Activated naive CD8-positive, alpha-beta T cell treated with anti-CD3 and anti-CD28 coated beads, Interleukin-2, amount 10 ng/mL, durations not matched to agents 7 days and 5 days (primary cell): Measurements from ENCODE around the gene AMDHD2. TPM values are rescaled to one million over a fixed set of nuclear protein-coding genes. Genes with fewer than 3 reads are reported as not detected.

Experiments used
- ATAC-seq: fragments of 150-1000 bp; cut with Tn5 transposase; one replicate; pipeline ENCODE4 v1.10.0; 2021; ENCODE audit warnings: low read depth, moderate library complexity
- POLR2A ChIA-PET: fragments of 350-600 bp; sonication (Branson Sonifier 250); formaldehyde crosslinking; loops from one replicate; lab custom pipeline; 2021; ENCODE audit warnings: antibody characterized with exemption; lab: Charles Lee
- DNase-seq: peaks from one replicate; pipeline ENCODE4 v3.0.0; 2021
- H3K27ac Mint-ChIP-seq: one replicate; pipeline ENCODE4 v1.8.0; 2022; ENCODE audit warnings: mild to moderate bottlenecking, mixed read lengths
- H3K27me3 Mint-ChIP-seq: one replicate; pipeline ENCODE4 v1.8.0; 2022; ENCODE audit warnings: mild to moderate bottlenecking, moderate library complexity, mixed read lengths
- H3K36me3 Mint-ChIP-seq: one replicate; pipeline ENCODE4 v1.8.0; 2021; ENCODE audit warnings: mild to moderate bottlenecking, mixed read lengths
- H3K4me1 Mint-ChIP-seq: one replicate; pipeline ENCODE4 v1.8.0; 2021; ENCODE audit warnings: mixed read lengths
- H3K4me3 Mint-ChIP-seq: one replicate; pipeline ENCODE4 v1.8.0; 2022; ENCODE audit warnings: mild to moderate bottlenecking, moderate library complexity, mixed read lengths
- H3K9me3 Mint-ChIP-seq: one replicate; pipeline ENCODE4 v1.8.0; 2021; ENCODE audit warnings: mixed read lengths
- total RNA-seq, 2 experiments: library from RNA; stranded (reverse); gene quantifications; one replicate each; pipeline ENCODE4 v1.2.3, GENCODE V29; 2021

Gene AMDHD2
- total RNA-seq, 2 experiments from 2014 or later: 74.0 to 75.4 TPM

DNA sequence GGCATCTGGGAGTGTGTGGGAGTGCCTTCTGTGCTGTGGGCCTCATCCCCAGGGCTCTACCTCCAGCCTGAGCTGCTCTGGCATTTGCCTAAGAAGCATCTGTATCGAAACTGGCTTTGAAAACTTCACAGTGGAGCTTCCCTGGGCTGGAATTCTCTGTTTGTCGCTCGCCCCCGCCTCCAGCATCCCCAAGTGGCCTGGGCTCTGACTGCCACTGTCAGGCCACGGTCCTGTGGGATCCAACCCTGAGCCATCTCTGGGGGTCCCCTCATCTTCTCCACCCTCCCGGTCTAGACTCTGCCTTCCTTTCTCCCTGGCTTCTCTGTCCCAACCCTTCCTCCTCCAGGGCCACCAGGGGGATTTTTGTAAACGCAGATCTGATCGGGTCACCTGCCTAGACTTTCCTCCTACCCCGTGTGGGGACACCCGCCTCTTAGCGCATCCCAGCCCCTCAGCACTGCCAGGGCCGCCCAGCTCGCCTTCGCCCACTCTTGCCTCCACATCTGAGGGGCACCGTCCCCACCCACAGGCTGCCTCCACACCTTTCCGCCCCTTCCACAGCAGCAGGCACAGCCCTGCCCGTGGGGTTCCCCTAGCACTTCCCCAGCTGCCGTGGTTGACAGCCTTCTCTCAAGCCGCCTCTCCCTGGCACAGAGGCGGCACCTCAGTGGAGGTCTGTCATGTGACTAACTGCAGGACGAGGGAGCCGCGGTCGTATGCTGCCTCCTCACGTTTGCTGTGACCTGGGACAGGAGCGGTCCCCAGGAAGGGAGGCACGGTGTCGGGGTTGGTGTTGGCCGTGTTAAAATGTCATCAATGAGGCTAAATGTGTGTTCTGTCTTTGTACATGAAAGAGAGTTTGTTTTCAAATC, 33.3 kb upstream of the AMDHD2 start:
- POLR2A ChIA-PET: interaction anchor here (1.5 to 3.6 kb wide), 2 partner anchors 12 to 332 kb away, joined by 3 to 11 read pairs; partner anchors contain the start of genes TBC1D24 and TRAF7
- peak; percentile 93 for ATAC-seq

DNA sequence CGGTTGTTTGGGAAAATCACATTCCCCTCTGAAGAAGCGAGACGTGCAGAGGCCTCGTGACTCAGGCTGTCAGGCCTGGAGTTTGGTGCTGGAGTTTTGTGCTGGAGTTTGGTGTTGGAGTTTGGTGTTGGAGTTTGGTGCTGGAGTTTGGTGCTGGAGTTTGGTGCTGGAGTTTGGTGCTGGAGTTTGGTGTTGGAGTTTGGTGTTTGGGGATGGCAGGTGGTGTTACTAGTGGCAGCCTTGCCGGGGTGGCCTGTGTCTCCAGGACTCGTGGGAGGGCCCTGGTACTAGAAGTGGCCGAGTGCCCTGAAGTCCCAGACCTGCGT, 32.7 kb upstream of the AMDHD2 start:
- no peak for ATAC-seq
- DNase-seq: no peak
- Mint-ChIP-seq H3K9me3 (no peaks in the 10 kb centered on the region), H3K27me3 (no peaks in the 10 kb centered on the region), H3K27ac (peak overlapping the region; percentile 73), H3K4me3 (peak overlapping the region; percentile 64), H3K4me1 (peaks cover 15% of the 10 kb centered on the region), H3K36me3 (peaks cover 3% of the 10 kb centered on the region)
- POLR2A ChIA-PET: interaction anchor here (0.6 to 1.5 kb wide), 2 partner anchors 238 to 332 kb away, joined by 3 to 4 read pairs; partner anchors contain the start of gene TRAF7

More for the DNA sequence above, 33.3 kb upstream of the AMDHD2 start:
- H3K4me3 Mint-ChIP-seq: peak overlapping the region; percentile 64
- H3K9me3 Mint-ChIP-seq: no peaks in the 10 kb centered on the region
- peaks cover 15% of the 10 kb centered on the region for H3K4me1 Mint-ChIP-seq
- H3K36me3 Mint-ChIP-seq: peaks cover 3% of the 10 kb centered on the region
- DNase-seq: peak; percentile 67
- H3K27ac Mint-ChIP-seq: peak overlapping the region; percentile 73
- H3K27me3 Mint-ChIP-seq: no peaks in the 10 kb centered on the region

DNA sequence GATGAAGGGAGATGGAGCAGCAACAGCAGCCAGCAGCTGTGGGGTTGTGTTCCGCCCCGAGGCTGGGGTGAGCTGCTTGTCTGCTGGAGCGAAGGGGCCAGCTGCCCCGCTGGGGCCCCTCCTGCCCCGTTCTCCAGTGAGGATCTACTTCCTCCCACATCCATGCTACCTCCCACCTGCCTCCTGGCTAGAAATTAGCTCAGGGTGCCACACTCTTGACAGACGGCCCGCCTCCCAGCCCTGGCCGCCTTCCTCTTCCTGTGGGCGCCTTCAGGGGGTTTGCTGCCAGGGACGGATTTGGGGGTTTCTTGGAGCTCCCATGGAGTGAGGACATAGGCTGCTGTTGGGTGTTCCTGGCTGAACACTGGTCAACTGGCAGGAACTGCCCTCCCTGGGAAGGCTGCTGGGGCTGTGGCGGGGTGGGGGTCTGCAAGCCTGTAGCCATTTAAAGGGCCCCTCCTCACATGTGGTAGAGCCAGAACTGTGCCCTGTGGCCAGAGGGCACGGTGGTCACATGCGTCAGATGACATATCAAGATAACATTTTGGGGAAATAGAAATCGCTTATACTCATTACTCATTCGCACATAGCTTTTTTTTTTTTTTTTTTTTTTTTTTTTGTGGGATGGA, 32.2 kb upstream of the AMDHD2 start:
- Mint-ChIP-seq H3K4me3 (no peak overlapping the region), H3K27ac (no peak overlapping the region), H3K9me3 (no peaks in the 10 kb centered on the region), H3K4me1 (peaks cover 15% of the 10 kb centered on the region), H3K27me3 (no peaks in the 10 kb centered on the region), H3K36me3 (peaks cover 3% of the 10 kb centered on the region)
- DNase-seq (no peak), ATAC-seq (no peak)
- POLR2A ChIA-PET: interaction anchor here (0.6 to 1.2 kb wide), 5 partner anchors 10 to 342 kb away, joined by 3 to 8 read pairs (median 4); partner anchors contain the start of gene TRAF7

DNA sequence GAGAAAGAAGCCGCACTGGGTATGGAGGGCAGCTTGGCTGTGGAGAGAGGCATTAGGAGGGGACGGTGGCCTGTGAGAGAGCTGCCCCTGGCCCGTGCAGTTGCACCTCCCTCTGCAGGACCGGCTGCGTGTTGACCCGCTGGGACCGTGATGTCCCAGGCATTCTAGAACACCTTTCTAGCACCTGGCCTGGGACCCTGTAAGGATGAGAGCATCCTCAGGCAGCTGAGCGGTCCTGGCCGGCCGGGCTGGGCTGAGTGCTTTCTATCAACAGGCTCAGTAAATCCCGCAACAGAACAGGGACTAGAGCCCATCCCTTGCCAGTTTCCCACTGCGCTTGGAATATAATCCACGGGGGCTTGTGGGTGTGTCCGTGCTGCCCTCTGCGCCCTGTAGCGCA, 30.6 kb upstream of the AMDHD2 start:
- Mint-ChIP-seq H3K9me3 (no peaks in the 10 kb centered on the region), H3K36me3 (peaks cover 3% of the 10 kb centered on the region), H3K27me3 (no peaks in the 10 kb centered on the region), H3K4me1 (peaks cover 15% of the 10 kb centered on the region), H3K4me3 (no peak overlapping the region), H3K27ac (no peak overlapping the region)
- POLR2A ChIA-PET: no interaction called here
- ATAC-seq (no peak), DNase-seq (no peak)

DNA sequence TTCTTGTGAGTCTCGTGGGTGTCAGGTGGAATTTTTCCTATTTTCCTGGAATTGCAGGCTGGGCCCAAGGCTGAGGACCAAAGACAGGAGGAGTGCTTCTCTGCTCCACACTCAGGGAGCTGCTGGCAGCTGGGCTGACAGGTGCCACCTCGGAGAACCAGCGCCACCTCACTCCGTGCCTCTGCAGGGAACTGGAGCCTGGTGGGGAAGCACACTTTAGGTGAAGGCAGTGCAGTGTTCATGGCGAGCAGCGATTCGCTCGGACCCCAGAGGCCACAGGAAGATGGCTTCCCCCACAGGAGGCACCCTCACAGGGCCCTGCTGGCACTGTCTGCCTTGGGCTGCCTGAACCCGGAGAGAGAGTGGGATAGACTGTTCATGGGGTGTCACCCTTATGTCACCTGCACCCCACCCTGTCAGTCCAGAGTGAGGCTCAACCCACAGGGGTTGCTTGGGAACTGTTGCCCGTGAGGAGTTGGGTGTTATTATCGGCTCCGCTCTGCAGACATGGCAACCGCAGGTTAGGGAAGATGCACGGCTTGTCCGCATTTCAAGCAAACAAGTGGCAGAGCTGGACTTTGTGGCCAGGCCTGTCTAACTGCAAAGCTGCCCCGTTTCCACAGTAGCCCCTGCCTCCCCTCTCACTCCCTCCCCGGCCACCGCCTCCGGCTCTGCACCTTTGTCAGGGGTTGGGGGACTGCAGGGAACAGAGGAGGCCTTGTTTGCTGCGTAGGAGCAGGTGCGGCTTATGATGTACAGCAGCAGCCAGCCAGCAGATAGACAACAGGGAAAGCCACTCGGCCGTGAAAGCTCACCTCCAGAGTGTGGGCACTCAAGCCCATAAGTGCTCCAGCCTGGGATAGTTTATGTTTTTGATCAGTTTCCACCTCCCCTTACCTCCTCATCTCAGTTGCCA, 29.7 kb upstream of the AMDHD2 start:
- Mint-ChIP-seq H3K27ac (no peak overlapping the region), H3K9me3 (no peaks in the 10 kb centered on the region), H3K36me3 (peaks cover 3% of the 10 kb centered on the region), H3K4me1 (peaks cover 15% of the 10 kb centered on the region), H3K4me3 (no peak overlapping the region), H3K27me3 (no peaks in the 10 kb centered on the region)
- ATAC-seq (no peak), DNase-seq (no peak)
- POLR2A ChIA-PET: no interaction called here

DNA sequence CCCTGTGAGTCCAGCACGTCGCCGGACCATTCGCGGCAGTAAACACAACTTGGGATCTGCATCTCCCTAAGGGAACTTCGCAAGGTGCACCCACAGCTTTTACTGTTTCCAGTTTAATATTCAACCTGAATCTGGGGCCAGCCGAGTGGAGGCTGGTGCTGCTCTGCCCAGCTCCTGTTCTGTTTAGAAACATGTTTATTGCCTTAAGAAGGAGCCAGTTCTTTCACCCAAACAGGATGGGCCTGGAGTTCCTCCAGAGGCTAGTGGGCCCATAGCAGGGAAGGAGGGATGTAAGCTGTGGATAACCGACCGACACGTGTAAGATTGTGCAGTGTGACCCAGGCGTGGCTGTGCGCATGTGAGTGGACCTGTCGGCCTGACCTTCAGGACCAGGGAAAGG, 27.9 kb upstream of the AMDHD2 start:
- POLR2A ChIA-PET: no interaction called here
- Mint-ChIP-seq H3K4me3 (no peak overlapping the region), H3K4me1 (peaks cover 4% of the 10 kb centered on the region), H3K9me3 (no peaks in the 10 kb centered on the region), H3K36me3 (peaks cover 1% of the 10 kb centered on the region), H3K27ac (no peak overlapping the region), H3K27me3 (no peaks in the 10 kb centered on the region)
- no peak for ATAC-seq
- no peak for DNase-seq

DNA sequence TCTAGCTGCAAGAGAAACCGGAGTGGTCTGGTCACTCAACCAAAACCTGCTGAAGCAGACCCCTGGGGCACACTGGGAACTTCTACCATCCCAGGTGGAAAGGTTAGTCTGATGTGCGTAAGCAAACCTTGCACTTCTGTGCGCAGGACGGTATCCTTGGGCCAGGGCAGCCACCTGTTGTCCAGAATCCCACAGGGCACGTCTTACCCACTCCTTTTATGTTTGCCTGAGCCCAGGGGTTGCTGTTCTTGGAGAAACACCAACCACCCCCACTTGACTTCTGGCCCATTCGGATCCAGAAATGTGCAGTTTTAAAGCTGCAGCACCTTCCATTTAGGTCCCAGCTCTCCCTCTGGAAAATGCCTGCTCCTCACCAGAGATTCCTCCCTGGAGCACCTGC, 26.6 kb upstream of the AMDHD2 start:
- H3K9me3 Mint-ChIP-seq: no peaks in the 10 kb centered on the region
- no peak overlapping the region for H3K4me3 Mint-ChIP-seq
- no peak overlapping the region for H3K27ac Mint-ChIP-seq
- POLR2A ChIA-PET: no interaction called here
- DNase-seq: no peak
- no peaks in the 10 kb centered on the region for H3K36me3 Mint-ChIP-seq
- no peak for ATAC-seq
- no peaks in the 10 kb centered on the region for H3K27me3 Mint-ChIP-seq
- H3K4me1 Mint-ChIP-seq: no peaks in the 10 kb centered on the region

DNA sequence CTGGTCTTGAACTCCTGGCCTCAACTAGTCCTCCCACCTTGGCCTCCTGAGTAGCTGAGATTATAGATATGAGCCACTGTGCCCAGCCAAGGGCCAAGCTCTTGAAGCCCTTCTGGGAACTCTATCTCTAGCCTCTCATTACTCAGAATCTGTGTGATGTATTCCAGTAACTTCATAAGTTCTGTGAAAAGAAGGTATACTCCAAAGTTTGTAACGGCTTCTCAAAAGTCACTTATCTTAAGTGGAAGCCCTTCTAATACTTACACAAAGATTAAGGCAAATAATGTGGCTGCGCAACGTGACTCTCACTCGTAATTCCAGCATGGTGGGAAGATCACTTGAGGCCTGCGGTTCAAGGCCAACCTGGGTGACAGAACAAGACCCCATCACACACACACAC, 25.6 kb upstream of the AMDHD2 start:
- Mint-ChIP-seq H3K36me3 (no peaks in the 10 kb centered on the region), H3K9me3 (no peaks in the 10 kb centered on the region), H3K4me3 (no peak overlapping the region), H3K27ac (no peak overlapping the region), H3K27me3 (no peaks in the 10 kb centered on the region), H3K4me1 (no peaks in the 10 kb centered on the region)
- ATAC-seq (no peak), DNase-seq (no peak)
- POLR2A ChIA-PET: no interaction called here

DNA sequence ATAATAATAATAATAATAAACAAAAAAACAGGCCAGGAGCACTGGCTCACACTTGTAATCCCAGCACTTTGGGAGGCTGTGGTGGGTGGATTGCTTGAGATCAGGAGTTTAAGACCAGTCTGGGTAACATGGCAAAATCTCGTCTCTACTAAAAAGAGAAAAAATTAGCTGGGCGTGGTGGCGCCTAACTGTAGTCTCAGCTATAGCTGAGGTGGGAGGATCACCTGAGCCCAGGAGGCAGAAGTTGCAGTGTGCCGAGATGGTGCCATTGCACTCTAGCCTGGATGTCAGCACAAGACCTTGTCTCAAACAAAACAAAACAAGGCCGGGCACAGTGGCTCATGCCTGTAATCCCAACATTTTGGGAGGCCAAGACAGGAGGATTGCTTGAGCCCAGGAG, 25.1 kb upstream of the AMDHD2 start:
- Mint-ChIP-seq H3K4me1 (no peaks in the 10 kb centered on the region), H3K4me3 (no peak overlapping the region), H3K27ac (no peak overlapping the region), H3K9me3 (no peaks in the 10 kb centered on the region), H3K36me3 (no peaks in the 10 kb centered on the region), H3K27me3 (no peaks in the 10 kb centered on the region)
- POLR2A ChIA-PET: no interaction called here
- no peak for DNase-seq
- no peak for ATAC-seq

DNA sequence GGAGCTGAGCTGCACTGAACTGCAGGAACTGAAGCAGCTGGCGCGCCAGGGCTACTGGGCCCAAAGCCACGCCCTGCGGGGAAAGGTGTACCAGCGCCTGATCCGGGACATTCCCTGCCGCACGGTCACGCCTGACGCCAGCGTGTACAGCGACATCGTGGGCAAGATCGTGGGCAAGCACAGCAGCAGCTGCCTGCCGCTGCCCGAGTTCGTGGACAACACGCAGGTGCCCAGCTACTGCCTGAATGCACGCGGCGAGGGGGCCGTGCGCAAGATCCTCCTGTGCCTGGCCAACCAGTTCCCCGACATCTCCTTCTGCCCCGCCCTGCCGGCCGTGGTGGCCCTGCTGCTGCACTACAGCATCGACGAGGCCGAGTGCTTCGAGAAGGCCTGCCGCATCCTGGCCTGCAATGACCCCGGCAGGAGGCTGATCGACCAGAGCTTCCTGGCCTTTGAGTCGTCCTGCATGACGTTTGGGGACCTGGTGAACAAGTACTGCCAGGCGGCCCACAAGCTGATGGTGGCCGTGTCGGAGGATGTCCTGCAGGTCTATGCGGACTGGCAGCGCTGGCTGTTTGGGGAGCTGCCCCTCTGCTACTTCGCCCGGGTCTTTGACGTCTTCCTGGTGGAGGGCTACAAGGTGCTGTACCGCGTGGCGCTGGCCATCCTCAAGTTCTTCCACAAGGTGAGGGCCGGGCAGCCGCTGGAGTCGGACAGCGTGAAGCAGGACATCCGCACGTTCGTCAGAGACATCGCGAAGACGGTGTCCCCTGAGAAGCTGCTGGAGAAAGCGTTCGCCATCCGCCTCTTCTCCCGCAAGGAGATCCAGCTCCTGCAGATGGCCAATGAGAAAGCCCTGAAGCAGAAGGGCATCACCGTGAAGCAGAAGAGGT, 23.7 kb upstream of the AMDHD2 start:
- no peak overlapping the region for H3K27ac Mint-ChIP-seq
- H3K9me3 Mint-ChIP-seq: no peaks in the 10 kb centered on the region
- DNase-seq: no peak
- no peaks in the 10 kb centered on the region for H3K4me1 Mint-ChIP-seq
- no peak for ATAC-seq
- H3K4me3 Mint-ChIP-seq: no peak overlapping the region
- no peaks in the 10 kb centered on the region for H3K27me3 Mint-ChIP-seq
- no peaks in the 10 kb centered on the region for H3K36me3 Mint-ChIP-seq
- POLR2A ChIA-PET: interaction anchor here (0.6 kb wide), 1 partner anchor 96 kb away, joined by 3 read pairs; no protein-coding TSS in a partner anchor

DNA sequence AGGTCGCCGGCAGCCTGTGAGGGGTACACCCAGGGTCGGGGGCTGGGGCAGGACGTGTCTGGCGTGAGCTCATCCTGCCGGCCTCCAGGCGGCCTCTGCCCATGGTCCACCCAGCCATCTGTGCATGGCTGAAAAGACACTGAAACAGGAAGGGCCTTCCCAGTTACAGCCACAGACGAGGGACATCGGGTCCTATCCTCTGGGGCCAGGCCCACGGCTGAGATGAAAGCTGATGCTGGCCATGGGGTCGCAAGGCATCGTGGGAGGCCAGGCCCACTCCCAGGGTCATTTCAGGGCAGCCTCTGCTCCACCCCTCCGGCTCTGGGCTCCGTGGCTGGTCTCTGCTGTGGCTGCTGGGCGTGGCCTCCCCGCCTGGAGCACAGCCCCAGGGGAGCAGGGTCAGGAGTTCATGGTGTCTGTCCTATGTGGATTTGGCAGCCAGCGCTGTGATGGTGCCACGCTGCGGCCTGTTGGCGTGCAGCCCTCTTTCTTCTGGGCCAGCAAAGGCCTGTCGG, 23.0 kb upstream of the AMDHD2 start:
- no peak overlapping the region for H3K4me3 Mint-ChIP-seq
- no peak overlapping the region for H3K27ac Mint-ChIP-seq
- no peaks in the 10 kb centered on the region for H3K9me3 Mint-ChIP-seq
- H3K36me3 Mint-ChIP-seq: no peaks in the 10 kb centered on the region
- ATAC-seq (no peak), DNase-seq (no peak)
- H3K4me1 Mint-ChIP-seq: no peaks in the 10 kb centered on the region
- POLR2A ChIA-PET: interaction anchor here (0.6 kb wide), 1 partner anchor 97 kb away, joined by 3 read pairs; no protein-coding TSS in a partner anchor
- H3K27me3 Mint-ChIP-seq: no peaks in the 10 kb centered on the region
